ENCODE results near the gene PACRG. TPM values are rescaled to one million over a fixed set of nuclear protein-coding genes. Genes with fewer than 3 reads are reported as not detected.

Gene PACRG
- polyA plus RNA-seq, 4 donors: 10.9 to 21.0 (median 15.7) TPM

- no peak for DNase-seq (ENCODE audit: low read depth in 4 of 4, low spot score in 3 of 4)
Observed at GRCh38 chr6:163339466-163339865, 611.7 kb downstream of the PACRG start.

GRCh38 chr6:163340201-163340887, 612.6 kb downstream of the PACRG start:
- DNase-seq (ENCODE audit: low read depth in 4 of 4, low spot score in 3 of 4): no peak

GRCh38 chr6:163341224-163342061, 613.7 kb downstream of the PACRG start:
- DNase-seq (ENCODE audit: low read depth in 4 of 4, low spot score in 3 of 4): no peak

- no peak for DNase-seq (ENCODE audit: low read depth in 4 of 4, low spot score in 3 of 4)
Observed at GRCh38 chr6:163342571-163343539, 615.1 kb downstream of the PACRG start.

- DNase-seq (ENCODE audit: low read depth in 4 of 4, low spot score in 3 of 4): no peak
Observed at GRCh38 chr6:163343609-163344008, 615.8 kb downstream of the PACRG start.

GRCh38 chr6:163344411-163344810, 616.6 kb downstream of the PACRG start:
- DNase-seq (ENCODE audit: low read depth in 4 of 4, low spot score in 3 of 4): no peak

GRCh38 chr6:163345931-163346330, 618.2 kb downstream of the PACRG start:
- DNase-seq (ENCODE audit: low read depth in 4 of 4, low spot score in 3 of 4): no peak

- no peak for DNase-seq (ENCODE audit: low read depth in 4 of 4, low spot score in 3 of 4)
Observed at GRCh38 chr6:163346497-163346961, 618.8 kb downstream of the PACRG start.

GRCh38 chr6:163347021-163347446, 619.3 kb downstream of the PACRG start:
- no peak for DNase-seq (ENCODE audit: low read depth in 4 of 4, low spot score in 3 of 4)

GRCh38 chr6:163348789-163349680, 621.3 kb downstream of the PACRG start:
- no peak for DNase-seq (ENCODE audit: low read depth in 4 of 4, low spot score in 3 of 4)

GRCh38 chr6:163349696-163350095, 621.9 kb downstream of the PACRG start:
- DNase-seq (ENCODE audit: low read depth in 4 of 4, low spot score in 3 of 4): no peak

GRCh38 chr6:163351013-163351412, 623.2 kb downstream of the PACRG start:
- DNase-seq (ENCODE audit: low read depth in 4 of 4, low spot score in 3 of 4): no peak

GRCh38 chr6:163352011-163352685, 624.4 kb downstream of the PACRG start:
- DNase-seq (ENCODE audit: low read depth in 4 of 4, low spot score in 3 of 4): no peak

- no peak for DNase-seq (ENCODE audit: low read depth in 4 of 4, low spot score in 3 of 4)
Observed at GRCh38 chr6:163352966-163353365, 625.2 kb downstream of the PACRG start.

GRCh38 chr6:163354085-163354484, 626.3 kb downstream of the PACRG start:
- no peak for DNase-seq (ENCODE audit: low read depth in 4 of 4, low spot score in 3 of 4)

GRCh38 chr6:163354761-163355425, 627.1 kb downstream of the PACRG start:
- DNase-seq (ENCODE audit: low read depth in 4 of 4, low spot score in 3 of 4): no peak

- no peak for DNase-seq (ENCODE audit: low read depth in 4 of 4, low spot score in 3 of 4)
Observed at GRCh38 chr6:163355426-163355991, 627.7 kb downstream of the PACRG start.

GRCh38 chr6:163356324-163356723, 628.5 kb downstream of the PACRG start:
- no peak for DNase-seq (ENCODE audit: low read depth in 4 of 4, low spot score in 3 of 4)
